HepG2 (cell line): ENCODE results near the gene ELFN1. TPM values are rescaled to one million over a fixed set of nuclear protein-coding genes. Genes with fewer than 3 reads are reported as not detected.

Experiments used
- ATAC-seq: fragments of 200-7000 bp; cut with Tn5 transposase; 3 replicates; pipeline ENCODE4 v1.9.1; 2020; ENCODE audit warnings: mild to moderate bottlenecking, moderate library complexity
- BruUV-seq: library from RNA; stranded (reverse); fragments of 400-500 nt; replicated peaks from 2 replicates; lab custom pipeline; 2021; lab: Mats Ljungman, UMichigan
- CTCF ChIA-PET: fragments of 300-600 bp; formaldehyde crosslinking; extraction: SDS; loops from one replicate; lab custom pipeline; 2021; ENCODE audit warnings: low total read pairs, inconsistent platforms, low intra/inter-chr PET ratio; lab: Yijun Ruan, JAX
- POLR2A ChIA-PET: fragments of 350-600 bp; sonication (Branson Sonifier 250); formaldehyde crosslinking; loops from one replicate; lab custom pipeline; 2020; ENCODE audit warnings: antibody characterized with exemption, inconsistent platforms; lab: Yijun Ruan, JAX
- DNase-seq: peaks from one replicate; pipeline ENCODE4 v3.0.0-alpha.2; 2015; ENCODE audit warnings: low spot score
- FAIRE-seq: peaks from 3 replicates; lab custom pipeline; 2011; peaks lifted over from hg19 to GRCh38; lab: Jason Lieb, UNC
- H2AFZ ChIP-seq: one replicate; pipeline ENCODE4 v1.6.1; 2011; ENCODE audit warnings: low read length, inconsistent platforms
- H3K27ac ChIP-seq: fragments of 300-600 bp; 3 replicates; pipeline ENCODE4 v1.8.0; 2011; ENCODE audit warnings: mixed run types, mild to moderate bottlenecking, mixed read lengths, low read length, inconsistent platforms; ENCODE audit not compliant: insufficient read depth; ENCODE audit errors: extremely low read length
- H3K27me3 ChIP-seq, 2 experiments: fragments of 200-600 bp in 1 of 2; 2 replicates in 1 of 2; 3 replicates in 1 of 2; pipeline versions ENCODE4 v1.6.0 to v1.8.0; 2011; ENCODE audit warnings: low read length in 2 of 2, mild to moderate bottlenecking in 2 of 2, moderate library complexity in 2 of 2, inconsistent platforms in 1 of 2; ENCODE audit not compliant: insufficient read depth in 2 of 2, control insufficient read depth in 1 of 2
- H3K36me3 ChIP-seq, 2 experiments: fragments of 200-600 bp in 1 of 2; replicated peaks in 1 of 2; 2 replicates in 1 of 2; 3 replicates in 1 of 2; pipeline versions ENCODE4 v1.5.1 to v1.8.0; 2011; ENCODE audit warnings: low read length in 2 of 2, inconsistent platforms in 1 of 2; ENCODE audit not compliant: insufficient read depth in 2 of 2, control insufficient read depth in 1 of 2
- H3K4me1 ChIP-seq: 2 replicates; pipeline ENCODE4 v1.5.1; 2012; ENCODE audit warnings: low read length, inconsistent platforms; ENCODE audit not compliant: insufficient read depth
- H3K4me2 ChIP-seq: 2 replicates; pipeline ENCODE4 v1.6.0; 2011; ENCODE audit warnings: low read depth, low read length, inconsistent platforms
- H3K4me3 ChIP-seq, 3 experiments: fragments of 200-600 bp in 1 of 3; sonication (generic), shearing (Covaris generic) in 1 of 3; replicated peaks in 1 of 3; 2 replicates each; pipeline ENCODE4 v1.5.1; 2011 to 2016; ENCODE audit warnings: low read length in 3 of 3, inconsistent platforms in 2 of 3, low read depth in 2 of 3, mild to moderate bottlenecking in 2 of 3, control low read depth in 1 of 3, mixed read lengths in 1 of 3; ENCODE audit not compliant: insufficient read depth in 1 of 3
- H3K79me2 ChIP-seq: one replicate; pipeline ENCODE4 v1.6.1; 2011; ENCODE audit warnings: low read length, inconsistent platforms; ENCODE audit not compliant: insufficient read depth
- H3K9ac ChIP-seq: 2 replicates; pipeline ENCODE4 v1.6.0; 2011; ENCODE audit warnings: mild to moderate bottlenecking, low read depth, low read length, inconsistent platforms; ENCODE audit not compliant: insufficient read depth
- H3K9me3 ChIP-seq: 2 replicates; pipeline ENCODE4 v1.5.1; 2012; ENCODE audit warnings: mild to moderate bottlenecking, low read length
- H4K20me1 ChIP-seq: 2 replicates; pipeline ENCODE4 v1.6.0; 2011; ENCODE audit warnings: inconsistent platforms, mild to moderate bottlenecking, low read length, moderate library complexity; ENCODE audit not compliant: insufficient read depth
- GTF3A ChIP-seq: sonication (generic); formaldehyde crosslinking; conservative IDR thresholded peaks from 2 replicates; pipeline ENCODE4 v1.4.0; 2020; ENCODE audit warnings: mild to moderate bottlenecking, missing genetic modification reagents
- REST ChIP-seq, 2 experiments: IDR thresholded peaks; 2 replicates each; pipeline ENCODE4 v1.6.1; 2011 to 2012; ENCODE audit warnings: low read length in 2 of 2, borderline replicate concordance in 1 of 2, low read depth in 1 of 2, mild to moderate bottlenecking in 1 of 2, moderate library complexity in 1 of 2
- ZNF121 ChIP-seq: sonication (generic); formaldehyde crosslinking; IDR thresholded peaks from 2 replicates; pipeline ENCODE4 v1.5.0; 2020; ENCODE audit warnings: mild to moderate bottlenecking, missing genetic modification reagents
- ZNF740 ChIP-seq: sonication (generic); formaldehyde crosslinking; IDR thresholded peaks from 2 replicates; pipeline ENCODE4 v1.4.0; 2020; ENCODE audit warnings: missing genetic modification reagents
- WGBS: methylation state at CpG from one replicate; pipeline ENCODE4 v1.1.6; 2017; ENCODE audit warnings: low lambda C conversion rate; 5-methylcytosine and 5-hydroxymethylcytosine counted together
- in situ Hi-C: cut with HindIII; loops from 2 replicates; pipeline ENCODE4 v1.10.0; 2017; ENCODE audit warnings: low pct_unique_long_range_greater_than_20kb; ENCODE audit not compliant: extremely low pct_ligation_motif_present
- intact Hi-C: fragments of 100-400 bp; cut with micrococcal nuclease; formaldehyde crosslinking; loops from one replicate; pipeline ENCODE4 v1.10.0; 2022; ENCODE audit not compliant: unreplicated experiment
- polyA plus RNA-seq, 8 experiments: library from polyadenylated mRNA; depleted of rRNA in 3 of 8; stranded (reverse) in 7 of 8; unstranded in 1 of 8; fragments of >200 nt; fragmentation: Illumina TruSeq in 4 of 8; extraction: Trizol in 4 of 8; gene quantifications; 2 replicates each; pipeline versions ENCODE4 v1.2.1 to v1.2.3, GENCODE V29; 2011 to 2016; ENCODE audit warnings: low read depth in 4 of 8, missing spikeins in 1 of 8, mixed read lengths in 1 of 8; ENCODE audit not compliant: insufficient read depth in 1 of 8
- total RNA-seq, 5 experiments: library from RNA; depleted of rRNA; stranded (reverse); fragments of >200 nt; fragmentation: Illumina TruSeq; extraction: Trizol; gene quantifications; 2 replicates each; pipeline ENCODE4 v1.2.3, GENCODE V29; 2016; ENCODE audit warnings: low read depth in 1 of 5
- TF ChIP-seq, protein P1 (sequence below): fragments of 450-650 bp; IDR thresholded peaks from 2 replicates; pipeline ENCODE4 v1.6.1; 2016
- TF ChIP-seq, protein P2 (sequence below): sonication (generic); formaldehyde crosslinking; conservative IDR thresholded peaks from 2 replicates; pipeline ENCODE4 v1.4.0; 2020; ENCODE audit warnings: missing genetic modification reagents

ELFN1 gene
- total and polyA plus RNA-seq, 2 of the 13 experiments (the other 11 are each of a cell fraction or from before 2014, with no cell fraction given) = 0.13 to 0.18 TPM

- CTCF ChIA-PET = interaction anchor here (3.6 kb wide), 1 partner anchor 96 kb away, joined by 32 read pairs; no protein-coding TSS in a partner anchor
- no TSS peak for BruUV-seq
These were observed 7.3 kb upstream of the ELFN1 start for GRCh38 chr7:1662767-1663166.

More at GRCh38 chr7:1662767-1663166, 7.3 kb upstream of the ELFN1 start:
- Histone ChIP-seq H3K27ac (no peak overlapping the region), H3K79me2 (no peaks in the 10 kb centered on the region), H3K9ac (no peak overlapping the region), H2AFZ (no peak overlapping the region), H4K20me1 (no peaks in the 10 kb centered on the region), H3K4me3 (no peak overlapping the region), H3K27me3 (peaks cover 4 to 48% of the 10 kb centered on the region in 2 experiments), H3K9me3 (no peaks in the 10 kb centered on the region), H3K36me3 (no peaks in the 10 kb centered on the region), H3K4me2 (no peak overlapping the region), H3K4me1 (peaks cover 11% of the 10 kb centered on the region; the same call in 1 of the 2 replicates)
- in situ Hi-C loops (no loop called here), intact Hi-C loops (no loop called here)
- ATAC-seq = no peak
- FAIRE-seq = no peak
- DNase-seq = no peak
- POLR2A ChIA-PET = no interaction called here
- TF ChIP-seq ZNF121 (CRISPR knock-in tag) = 0 out of 2 replicates have a peak, but pooled peaks have one; percentile 15
- TF ChIP-seq REST (IDR thresholded peaks at IDR 0.05; ENCODE audit: borderline replicate concordance in 1 of 2, low read depth in 1 of 2, low read length in 2 of 2) = peak; percentile 34 to 66; a peak in 3 of 4 replicates
- TF ChIP-seq, protein P1, sequence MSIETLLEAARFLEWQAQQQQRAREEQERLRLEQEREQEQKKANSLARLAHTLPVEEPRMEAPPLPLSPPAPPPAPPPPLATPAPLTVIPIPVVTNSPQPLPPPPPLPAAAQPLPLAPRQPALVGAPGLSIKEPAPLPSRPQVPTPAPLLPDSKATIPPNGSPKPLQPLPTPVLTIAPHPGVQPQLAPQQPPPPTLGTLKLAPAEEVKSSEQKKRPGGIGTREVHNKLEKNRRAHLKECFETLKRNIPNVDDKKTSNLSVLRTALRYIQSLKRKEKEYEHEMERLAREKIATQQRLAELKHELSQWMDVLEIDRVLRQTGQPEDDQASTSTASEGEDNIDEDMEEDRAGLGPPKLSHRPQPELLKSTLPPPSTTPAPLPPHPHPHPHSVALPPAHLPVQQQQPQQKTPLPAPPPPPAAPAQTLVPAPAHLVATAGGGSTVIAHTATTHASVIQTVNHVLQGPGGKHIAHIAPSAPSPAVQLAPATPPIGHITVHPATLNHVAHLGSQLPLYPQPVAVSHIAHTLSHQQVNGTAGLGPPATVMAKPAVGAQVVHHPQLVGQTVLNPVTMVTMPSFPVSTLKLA = peak; percentile 86
- TF ChIP-seq, protein P2, sequence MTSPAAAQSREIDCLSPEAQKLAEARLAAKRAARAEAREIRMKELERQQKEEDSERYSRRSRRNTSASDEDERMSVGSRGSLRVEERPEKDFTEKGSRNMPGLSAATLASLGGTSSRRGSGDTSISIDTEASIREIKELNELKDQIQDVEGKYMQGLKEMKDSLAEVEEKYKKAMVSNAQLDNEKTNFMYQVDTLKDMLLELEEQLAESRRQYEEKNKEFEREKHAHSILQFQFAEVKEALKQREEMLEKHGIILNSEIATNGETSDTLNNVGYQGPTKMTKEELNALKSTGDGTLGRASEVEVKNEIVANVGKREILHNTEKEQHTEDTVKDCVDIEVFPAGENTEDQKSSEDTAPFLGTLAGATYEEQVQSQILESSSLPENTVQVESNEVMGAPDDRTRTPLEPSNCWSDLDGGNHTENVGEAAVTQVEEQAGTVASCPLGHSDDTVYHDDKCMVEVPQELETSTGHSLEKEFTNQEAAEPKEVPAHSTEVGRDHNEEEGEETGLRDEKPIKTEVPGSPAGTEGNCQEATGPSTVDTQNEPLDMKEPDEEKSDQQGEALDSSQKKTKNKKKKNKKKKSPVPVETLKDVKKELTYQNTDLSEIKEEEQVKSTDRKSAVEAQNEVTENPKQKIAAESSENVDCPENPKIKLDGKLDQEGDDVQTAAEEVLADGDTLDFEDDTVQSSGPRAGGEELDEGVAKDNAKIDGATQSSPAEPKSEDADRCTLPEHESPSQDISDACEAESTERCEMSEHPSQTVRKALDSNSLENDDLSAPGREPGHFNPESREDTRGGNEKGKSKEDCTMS (CRISPR knock-in tag) = no peak
- 0 out of 2 replicates have a peak, but pooled peaks have one; percentile 28 for TF ChIP-seq ZNF740 (CRISPR knock-in tag)
- TF ChIP-seq GTF3A (CRISPR knock-in tag) = no peak
- WGBS = 35% methylated on average over 7 of the region's 13 CpGs
